Neural crest cell (in vitro differentiated cells): ENCODE results near the gene CIB1. TPM values are rescaled to one million over a fixed set of nuclear protein-coding genes. Genes with fewer than 3 reads are reported as not detected.
A peak's percentile ranks its signal among the peaks of the same experiment; 100 is the strongest.

Experiments used
- DNase-seq: peaks from one replicate; pipeline ENCODE4 v3.0.0; 2021; ENCODE audit warnings: low read depth, mixed read lengths, low spot score
- H3K27ac Mint-ChIP-seq: one replicate; pipeline ENCODE4 v1.8.0; 2021; ENCODE audit warnings: mild to moderate bottlenecking, mixed read lengths; ENCODE audit not compliant: unreplicated experiment
- H3K27me3 Mint-ChIP-seq: 2 replicates; pipeline ENCODE4 v1.8.0; 2021; ENCODE audit warnings: low read depth, mild to moderate bottlenecking, mixed read lengths
- H3K36me3 Mint-ChIP-seq: 2 replicates; pipeline ENCODE4 v1.8.0; 2021; ENCODE audit warnings: low read depth, mild to moderate bottlenecking, mixed read lengths
- H3K4me1 Mint-ChIP-seq: 2 replicates; pipeline ENCODE4 v1.8.0; 2021; ENCODE audit warnings: mixed read lengths
- H3K4me3 Mint-ChIP-seq: one replicate; pipeline ENCODE4 v1.8.0; 2021; ENCODE audit warnings: mild to moderate bottlenecking, mixed read lengths
- H3K9me3 Mint-ChIP-seq: 2 replicates; pipeline ENCODE4 v1.8.0; 2021; ENCODE audit warnings: mixed read lengths
- total RNA-seq: library from RNA; stranded (reverse); gene quantifications from 2 replicates; pipeline ENCODE4 v1.2.1, GENCODE V29; 2021
- TF ChIP-seq, protein P1 (sequence below): fragments of 200-600 bp; sonication (generic); conservative IDR thresholded peaks from 2 replicates; pipeline ENCODE4 v1.5.0; 2021; ENCODE audit warnings: antibody characterized with exemption, mild to moderate bottlenecking

CIB1 gene
- total RNA-seq, 1 donor from 2014 or later = 23.1 TPM

DNA sequence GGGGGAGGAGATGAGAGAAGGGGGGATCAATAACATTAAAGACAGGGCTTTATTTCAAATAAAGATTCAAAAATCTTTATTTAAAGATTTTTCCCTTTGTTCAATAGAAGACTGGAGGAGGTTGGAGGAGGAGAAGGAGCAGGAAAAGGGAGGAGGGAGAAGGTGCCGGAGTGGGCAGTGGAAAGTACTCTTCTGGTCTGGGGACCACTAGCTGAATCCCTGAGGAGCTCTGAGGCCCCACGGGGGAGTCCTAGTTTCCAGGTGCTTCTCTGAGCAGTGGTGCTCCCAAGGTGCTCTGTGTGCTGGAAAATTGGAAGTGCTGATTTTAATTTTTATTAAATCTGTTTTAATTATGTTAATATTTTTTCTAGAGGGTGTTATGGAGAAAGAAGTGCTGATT is 52.0 kb downstream of the CIB1 start:
- no peaks in the 10 kb centered on the region for H3K9me3 Mint-ChIP-seq
- TF ChIP-seq, protein P1, sequence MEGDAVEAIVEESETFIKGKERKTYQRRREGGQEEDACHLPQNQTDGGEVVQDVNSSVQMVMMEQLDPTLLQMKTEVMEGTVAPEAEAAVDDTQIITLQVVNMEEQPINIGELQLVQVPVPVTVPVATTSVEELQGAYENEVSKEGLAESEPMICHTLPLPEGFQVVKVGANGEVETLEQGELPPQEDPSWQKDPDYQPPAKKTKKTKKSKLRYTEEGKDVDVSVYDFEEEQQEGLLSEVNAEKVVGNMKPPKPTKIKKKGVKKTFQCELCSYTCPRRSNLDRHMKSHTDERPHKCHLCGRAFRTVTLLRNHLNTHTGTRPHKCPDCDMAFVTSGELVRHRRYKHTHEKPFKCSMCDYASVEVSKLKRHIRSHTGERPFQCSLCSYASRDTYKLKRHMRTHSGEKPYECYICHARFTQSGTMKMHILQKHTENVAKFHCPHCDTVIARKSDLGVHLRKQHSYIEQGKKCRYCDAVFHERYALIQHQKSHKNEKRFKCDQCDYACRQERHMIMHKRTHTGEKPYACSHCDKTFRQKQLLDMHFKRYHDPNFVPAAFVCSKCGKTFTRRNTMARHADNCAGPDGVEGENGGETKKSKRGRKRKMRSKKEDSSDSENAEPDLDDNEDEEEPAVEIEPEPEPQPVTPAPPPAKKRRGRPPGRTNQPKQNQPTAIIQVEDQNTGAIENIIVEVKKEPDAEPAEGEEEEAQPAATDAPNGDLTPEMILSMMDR = no peak
- peaks cover 13% of the 10 kb centered on the region for H3K27me3 Mint-ChIP-seq
- peak overlapping the region; percentile 50 for H3K4me3 Mint-ChIP-seq
- no peak for DNase-seq
- peaks cover 6% of the 10 kb centered on the region for H3K4me1 Mint-ChIP-seq
- no peaks in the 10 kb centered on the region for H3K36me3 Mint-ChIP-seq
- H3K27ac Mint-ChIP-seq = no peak overlapping the region

Other genes with a start within 250 kb of the CIB1 start
- 60.3 and 64.4 TPM in 2 replicates for gene ZNF710, start 232.6 kb downstream of the CIB1 start, total RNA-seq
- 214 and 218 TPM in 2 replicates for gene IDH2, start 131.5 kb downstream of the CIB1 start, total RNA-seq
- gene SEMA4B, start 32.6 kb downstream of the CIB1 start, total RNA-seq = 24.0 and 26.3 TPM in 2 replicates
- 5.8 and 7.0 TPM in 2 replicates for gene GDPGP1, start 268 bp upstream of the CIB1 start, total RNA-seq
- 0.19 TPM in 1 of 2 replicates, not detected in the other for gene TTLL13, start 15.6 kb upstream of the CIB1 start, total RNA-seq
- 126 and 132 TPM in 2 replicates for gene NGRN, start 31.7 kb upstream of the CIB1 start, total RNA-seq
- 5.9 and 6.2 TPM in 2 replicates for gene ZNF774, start 118.3 kb upstream of the CIB1 start, total RNA-seq
- 46.1 and 49.2 TPM in 2 replicates for gene IQGAP1, start 154.3 kb upstream of the CIB1 start, total RNA-seq